ENCODE results near the gene IQSEC1.

- TF ChIP-seq POLR2A (IDR thresholded peaks at IDR 0.05; ENCODE audit: low read length) (no peak), HES2 (IDR thresholded peaks at IDR 0.05) (no peak), USF2 (IDR thresholded peaks at IDR 0.05) (no peak), JUNB (IDR thresholded peaks at IDR 0.05) (no peak)
Observed at GRCh38 chr3:12944413-12944812, 128.8 kb downstream of the IQSEC1 start.

Measured in A549 (cell line).